AG04450 (cell line): ENCODE data around the gene GPI. TPM values are rescaled to one million over a fixed set of nuclear protein-coding genes. Genes with fewer than 3 reads are reported as not detected.
"Not testable (repeated sequence)": the region's sequence is repeated elsewhere in the genome, so short reads cannot be mapped to it uniquely, and the experiment has no call there.

Experiments used
- CTCF ChIA-PET: fragments of 300-600, 350-600 bp; formaldehyde crosslinking; extraction: SDS; loops from one replicate; lab custom pipeline; 2022; ENCODE audit warnings: antibody characterized with exemption, inconsistent platforms; lab: Charles Lee
- POLR2A ChIA-PET: fragments of 350-600 bp; formaldehyde crosslinking; extraction: SDS; loops from one replicate; lab custom pipeline; 2021; ENCODE audit warnings: antibody characterized with exemption, inconsistent platforms; lab: Yijun Ruan, JAX
- DNase-seq: peaks from one replicate; pipeline ENCODE4 v3.0.0-alpha.2; 2011; ENCODE audit warnings: low read depth, low spot score
- H3K27ac ChIP-seq: one replicate; pipeline ENCODE4 v1.5.1; 2012; ENCODE audit warnings: low read depth, low read length, control low read depth
- H3K27me3 ChIP-seq: one replicate; pipeline ENCODE4 v1.6.0; 2012; ENCODE audit warnings: low read length; ENCODE audit not compliant: control insufficient read depth, insufficient read depth
- H3K4me3 ChIP-seq: 2 replicates; pipeline ENCODE4 v1.5.1; 2011; ENCODE audit warnings: mild to moderate bottlenecking, low read depth, low read length, control low read depth
- H3K9me3 ChIP-seq: 2 replicates; pipeline ENCODE4 v1.5.1; 2012; ENCODE audit warnings: low read length; ENCODE audit not compliant: control insufficient read depth, insufficient read depth
- CTCF ChIP-seq: IDR thresholded peaks from 2 replicates; pipeline ENCODE4 v1.5.1; 2011; ENCODE audit warnings: low read depth, low read length, control low read depth, inconsistent platforms
- polyA plus RNA-seq: library from polyadenylated mRNA; depleted of rRNA; stranded (reverse); fragments of >200 nt; gene quantifications from 2 replicates; pipeline ENCODE4 v1.2.3, GENCODE V29; 2011

Gene GPI
- polyA plus RNA-seq, 1 experiment: 141 TPM

- Histone ChIP-seq H3K4me3 (peak overlapping the region; percentile 80), H3K9me3 (no peaks in the 10 kb centered on the region), H3K27ac (no peak overlapping the region), H3K27me3 (no peaks in the 10 kb centered on the region)
- ChIA-PET CTCF (interaction anchor here (1.5 kb wide), 1 partner anchor 20 kb away, joined by 3 read pairs; no protein-coding TSS in a partner anchor), POLR2A (interaction anchor here (0.7 to 1.1 kb wide), 3 partner anchors 85 to 133 kb away, joined by 4 to 5 read pairs (median 5); no protein-coding TSS in a partner anchor)
- TF ChIP-seq CTCF: no peak
- DNase-seq: no peak
These were observed 736 bp downstream of the GPI start for GRCh38 chr19:34365463-34366401.

- no peak for TF ChIP-seq CTCF
- peak; percentile 23 for DNase-seq
- Histone ChIP-seq H3K27ac (no peak overlapping the region), H3K9me3 (no peaks in the 10 kb centered on the region), H3K4me3 (peak overlapping the region; percentile 80), H3K27me3 (no peaks in the 10 kb centered on the region)
- ChIA-PET POLR2A (interaction anchor here (0.7 kb wide), 1 partner anchor 130 kb away, joined by 5 read pairs; no protein-coding TSS in a partner anchor), CTCF (interaction anchor here (1.6 kb wide), 1 partner anchor 8 kb away, joined by 8 read pairs; no protein-coding TSS in a partner anchor)
These were observed 2.0 kb downstream of the GPI start for GRCh38 chr19:34366738-34367623.

GRCh38 chr19:34367624-34367957 lies 2.6 kb downstream of the GPI start:
- TF ChIP-seq CTCF: no peak
- H3K27me3 ChIP-seq: no peaks in the 10 kb centered on the region
- POLR2A ChIA-PET: no interaction called here
- H3K4me3 ChIP-seq: no peak overlapping the region
- no peak overlapping the region for H3K27ac ChIP-seq
- H3K9me3 ChIP-seq: no peaks in the 10 kb centered on the region
- CTCF ChIA-PET: interaction anchor here (1.6 kb wide), 1 partner anchor 9 kb away, joined by 8 read pairs; no protein-coding TSS in a partner anchor
- no peak for DNase-seq

- no peak for DNase-seq
- CTCF ChIA-PET: interaction anchor here (0.6 to 1.6 kb wide), 2 partner anchors 9 to 1545 kb away, joined by 5 to 8 read pairs; no protein-coding TSS in a partner anchor
- H3K27me3 ChIP-seq: no peaks in the 10 kb centered on the region
- POLR2A ChIA-PET: no interaction called here
- no peak overlapping the region for H3K4me3 ChIP-seq
- H3K9me3 ChIP-seq: no peaks in the 10 kb centered on the region
- no peak overlapping the region for H3K27ac ChIP-seq
- no peak for TF ChIP-seq CTCF
These were observed 3.3 kb downstream of the GPI start for GRCh38 chr19:34368338-34368737.

- not testable (repeated sequence) for DNase-seq, H3K9me3 ChIP-seq, H3K27me3 ChIP-seq, H3K27ac ChIP-seq, H3K4me3 ChIP-seq
- POLR2A ChIA-PET: interaction anchor here (1.1 kb wide), 1 partner anchor 10 kb away, joined by 3 read pairs; no protein-coding TSS in a partner anchor
- CTCF ChIA-PET: interaction anchor here (0.6 kb wide), 1 partner anchor 114 kb away, joined by 3 read pairs; no protein-coding TSS in a partner anchor
These were observed 4.2 kb downstream of the GPI start for GRCh38 chr19:34369166-34369565.
